Eye (tissue), 1 donor: ENCODE results near the gene DYNLT4.
"Not testable (repeated sequence)": the region's sequence is repeated elsewhere in the genome, so short reads cannot be mapped to it uniquely, and the experiment has no call there.

Source experiments
- DNase-seq: peaks from one replicate; pipeline ENCODE4 v3.0.0-alpha.2; 2015

DYNLT4 gene

GRCh38 chr1:44808063-44808937, 1.1 kb upstream of the DYNLT4 start, which contains the start of gene BTBD19:
BTBD19 (plus strand) TSS chr1:44808523; CDS start chr1:44808821, 298 bp downstream.
- peak; percentile 94 for DNase-seq

GRCh38 chr1:44807364-44808062, 362 bp upstream of the DYNLT4 start:
- peak; percentile 88 for DNase-seq

GRCh38 chr1:44806025-44806703, 987 bp downstream of the DYNLT4 start:
- no peak for DNase-seq

GRCh38 chr1:44805311-44806024, 1.7 kb downstream of the DYNLT4 start:
- no peak for DNase-seq

- DNase-seq = no peak
Observed at GRCh38 chr1:44803312-44804095, 3.6 kb downstream of the DYNLT4 start.

DNA sequence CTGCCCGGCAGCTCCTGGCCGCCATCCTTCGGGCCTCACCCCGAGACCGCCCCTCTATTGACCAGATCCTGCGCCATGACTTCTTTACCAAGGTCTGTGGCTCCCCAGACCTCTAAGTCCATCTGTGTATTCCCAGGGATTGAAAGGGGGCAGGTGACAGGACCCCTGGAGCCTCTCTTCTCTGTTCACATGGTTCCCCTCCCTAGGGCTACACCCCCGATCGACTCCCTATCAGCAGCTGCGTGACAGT, 4.2 kb downstream of the DYNLT4 start:
- no peak for DNase-seq

DNA sequence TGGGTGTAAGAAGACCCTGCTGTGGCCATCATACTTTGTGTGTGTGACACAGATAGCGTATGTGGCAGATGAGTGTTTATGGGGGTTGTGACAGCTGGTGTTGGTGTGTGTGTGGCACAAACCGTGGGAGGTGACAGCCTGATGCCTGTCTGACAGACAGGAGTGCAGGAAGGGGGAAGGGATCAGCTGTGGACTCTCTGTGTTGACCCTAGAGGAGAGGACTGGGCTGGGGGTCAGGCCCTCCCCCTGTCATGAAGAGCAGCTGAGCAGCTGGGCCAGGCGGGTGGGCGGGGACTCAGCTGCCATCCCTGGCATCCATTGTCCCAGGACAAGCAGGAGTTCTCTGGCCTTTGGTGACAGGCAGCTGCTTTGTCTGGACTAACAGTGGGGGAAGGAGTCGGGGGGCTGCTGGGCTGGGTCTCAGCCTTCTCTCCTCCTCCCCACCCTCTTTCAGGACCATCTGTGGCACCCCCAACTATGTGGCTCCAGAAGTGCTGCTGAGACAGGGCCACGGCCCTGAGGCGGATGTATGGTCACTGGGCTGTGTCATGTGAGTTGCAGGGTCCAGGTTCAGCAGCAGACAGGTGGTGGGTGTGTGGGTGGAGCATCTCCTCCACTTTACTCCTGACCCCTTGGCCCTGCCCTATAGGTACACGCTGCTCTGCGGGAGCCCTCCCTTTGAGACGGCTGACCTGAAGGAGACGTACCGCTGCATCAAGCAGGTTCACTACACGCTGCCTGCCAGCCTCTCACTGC, 4.7 kb downstream of the DYNLT4 start:
- DNase-seq = peak; percentile 84

DNA sequence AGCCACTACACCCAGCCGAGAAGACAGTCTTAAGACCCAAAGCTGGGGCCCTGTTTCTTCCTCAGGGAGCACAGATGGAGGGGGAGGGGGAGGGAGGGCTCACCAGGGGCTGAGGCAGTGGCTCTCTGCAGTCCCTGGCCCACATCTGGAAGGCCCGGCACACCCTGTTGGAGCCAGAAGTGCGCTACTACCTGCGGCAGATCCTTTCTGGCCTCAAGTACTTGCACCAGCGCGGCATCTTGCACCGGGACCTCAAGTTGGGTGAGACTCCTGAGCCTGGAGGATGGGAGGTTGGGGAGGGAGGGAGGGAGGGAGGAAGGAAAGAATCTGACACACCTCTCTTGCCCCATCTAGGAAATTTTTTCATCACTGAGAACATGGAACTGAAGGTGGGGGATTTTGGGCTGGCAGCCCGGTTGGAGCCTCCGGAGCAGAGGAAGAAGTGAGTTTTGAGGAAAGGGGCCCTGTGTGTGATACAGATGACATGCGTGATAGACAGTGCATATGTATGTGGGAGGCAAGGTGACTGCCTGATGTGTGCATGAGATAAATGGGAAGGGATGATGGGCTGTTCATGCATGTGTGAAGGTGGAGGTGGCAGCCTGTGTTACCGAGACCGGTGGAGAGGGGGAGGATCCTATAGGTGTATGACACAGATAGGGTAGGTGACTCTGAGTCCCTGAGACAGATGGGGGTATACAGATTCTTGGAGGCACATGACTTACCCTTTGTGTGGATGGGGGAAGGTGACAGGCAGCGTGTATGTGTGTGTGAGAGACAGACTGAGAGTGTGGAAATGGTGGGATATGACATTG, 5.5 kb downstream of the DYNLT4 start:
- no peak for DNase-seq

GRCh38 chr1:44799770-44800584, 7.2 kb downstream of the DYNLT4 start, which contains the start of gene PLK3:
PLK3 (plus strand) TSS chr1:44800377; CDS start chr1:44800464, 87 bp downstream.
- peak; percentile 99 for DNase-seq

GRCh38 chr1:44798481-44799365, 8.4 kb downstream of the DYNLT4 start:
- no peak for DNase-seq

DNA sequence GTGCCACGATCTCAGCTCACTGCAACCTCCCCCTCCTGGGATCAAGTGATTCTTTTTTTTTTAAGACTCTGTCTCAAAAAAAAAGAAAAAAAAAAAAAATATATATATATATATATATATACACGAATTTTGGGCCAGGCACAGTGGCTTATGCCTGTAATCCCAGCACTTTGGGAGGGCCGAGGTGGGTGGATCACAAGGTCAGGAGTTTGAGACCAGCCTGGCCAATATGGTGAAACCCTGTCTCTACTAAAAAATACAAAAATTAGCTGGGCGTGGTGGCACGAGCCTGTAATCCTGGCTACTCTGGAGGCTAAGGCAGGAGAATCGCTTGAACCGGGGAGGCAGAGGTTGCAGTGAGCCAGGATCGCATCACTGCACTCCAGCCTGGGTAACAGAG, 9.3 kb downstream of the DYNLT4 start:
- not testable (repeated sequence) for DNase-seq

GRCh38 chr1:44792736-44793502, 14.2 kb downstream of the DYNLT4 start:
- no peak for DNase-seq

DNA sequence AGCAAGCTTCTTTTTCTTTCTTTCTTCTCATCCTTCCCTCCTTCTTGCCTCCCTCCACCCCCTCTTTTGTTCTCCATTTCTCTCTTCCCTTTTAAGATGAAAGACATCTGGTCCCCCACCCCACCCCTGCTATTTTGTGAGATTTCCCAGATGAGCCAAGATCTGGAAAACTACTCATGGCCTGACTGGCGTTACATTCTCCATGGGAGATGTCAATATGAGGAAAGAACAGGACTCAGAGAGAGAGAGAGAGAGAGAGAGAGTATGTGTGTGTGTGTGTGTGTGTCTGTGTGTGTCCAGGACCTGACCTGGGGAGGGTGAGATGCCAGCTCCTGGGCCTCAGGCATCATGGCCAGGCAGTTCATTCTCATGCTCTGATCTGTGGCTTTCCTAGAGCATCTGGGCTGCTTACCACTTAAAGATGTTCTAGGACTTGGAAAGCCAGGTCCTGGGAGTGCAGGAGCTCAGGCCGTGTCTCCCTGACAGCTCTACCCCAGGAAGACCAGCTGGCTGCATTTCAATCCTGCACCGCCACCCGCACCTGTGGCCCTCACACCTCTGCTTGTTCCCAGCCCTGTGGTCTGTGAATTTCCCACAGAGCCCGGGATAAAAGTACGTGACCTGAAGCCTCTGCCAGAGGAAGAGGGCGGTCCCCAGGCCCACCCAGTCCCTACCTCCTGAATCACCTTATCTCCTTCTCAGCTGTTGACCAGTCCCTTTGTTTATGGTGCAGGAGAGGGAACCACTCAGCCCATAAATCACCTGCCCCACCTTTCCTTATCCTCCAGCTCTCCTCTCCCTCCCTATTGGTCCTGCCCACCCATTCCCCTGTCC, 16.0 kb downstream of the DYNLT4 start:
- no peak for DNase-seq

- DNase-seq = no peak
Observed at GRCh38 chr1:44788120-44788860, 18.9 kb downstream of the DYNLT4 start, which contains the start of gene BEST4. BEST4 (minus strand) TSS chr1:44788170; CDS start chr1:44787705, 465 bp downstream.

- no peak for DNase-seq
Observed at GRCh38 chr1:44787506-44787905, 19.6 kb downstream of the DYNLT4 start.
